Ascending aorta (tissue), 2 donors: Measurements from ENCODE around the gene PTPRO. TPM values are rescaled to one million over a fixed set of nuclear protein-coding genes. Genes with fewer than 3 reads are reported as not detected.

ENCODE experiments used
- DNase-seq, 2 donors: peaks; one replicate each; pipeline ENCODE4 v3.0.0-alpha.2; 2019; ENCODE audit warnings: low spot score in 2 of 2
- H3K27ac ChIP-seq, 2 donors: fragments of 200-600 bp; sonication (generic); one replicate each; pipeline ENCODE4 v1.5.1; 2016 to 2017; ENCODE audit warnings: mild to moderate bottlenecking in 1 of 2
- H3K27me3 ChIP-seq: fragments of 200-600 bp; sonication (generic); one replicate; pipeline ENCODE4 v1.5.1; 2017
- H3K36me3 ChIP-seq, 2 donors: fragments of 200-600 bp; sonication (generic); one replicate each; pipeline ENCODE4 v1.5.1; 2016
- H3K4me1 ChIP-seq, 2 donors: fragments of 200-600 bp; sonication (generic); one replicate each; pipeline ENCODE4 v1.5.1; 2016 to 2017; ENCODE audit warnings: mild to moderate bottlenecking in 1 of 2
- H3K4me3 ChIP-seq, 2 donors: fragments of 200-600 bp; sonication (generic); one replicate each; pipeline ENCODE4 v1.5.1; 2016 to 2017; ENCODE audit warnings: mild to moderate bottlenecking in 1 of 2
- H3K9me3 ChIP-seq, 2 donors: fragments of 200-600 bp; sonication (generic); one replicate each; pipeline ENCODE4 v1.5.1; 2016
- CTCF ChIP-seq, 3 experiments: fragments of 200-600 bp in 2 of 3; fragments of 450-650 bp in 1 of 3; sonication (generic) in 2 of 3; IDR thresholded peaks; one replicate each; pipeline ENCODE4 v1.5.1; 2016 to 2019; ENCODE audit warnings: antibody characterized with exemption in 3 of 3, mild to moderate bottlenecking in 1 of 3, moderate library complexity in 1 of 3
- intact Hi-C: fragments of 100-400 bp; cut with DNase I; formaldehyde crosslinking; loops from one replicate; pipeline ENCODE4 v1.15.1; 2023
- total RNA-seq: library from RNA; depleted of rRNA; stranded (reverse); fragments of >200 nt; gene quantifications from one replicate; pipeline ENCODE4 v1.1.0, GENCODE V29; 2016

The PTPRO gene
- total RNA-seq, 1 donor from 2014 or later, result 0.11 TPM

- Histone ChIP-seq H3K4me3 (no peak overlapping the region), H3K27me3 (no peaks in the 10 kb centered on the region), H3K27ac (no peak overlapping the region), H3K9me3 (no peaks in the 10 kb centered on the region), H3K36me3 (no peaks in the 10 kb centered on the region), H3K4me1 (no peaks in the 10 kb centered on the region)
- DNase-seq, result no peak
- no peak for TF ChIP-seq CTCF (IDR thresholded peaks at IDR 0.05)
- intact Hi-C loops, result no loop called here
These were observed 13.7 kb downstream of the PTPRO start for GRCh38 chr12:15335959-15336358.

GRCh38 chr12:15336768-15337553 is 14.7 kb downstream of the PTPRO start:
- H3K27ac ChIP-seq, result no peak overlapping the region
- H3K27me3 ChIP-seq, result no peaks in the 10 kb centered on the region
- intact Hi-C loops, result no loop called here
- no peak overlapping the region for H3K4me3 ChIP-seq
- no peak for TF ChIP-seq CTCF (IDR thresholded peaks at IDR 0.05)
- H3K4me1 ChIP-seq, result no peaks in the 10 kb centered on the region
- H3K9me3 ChIP-seq, result no peaks in the 10 kb centered on the region
- H3K36me3 ChIP-seq, result no peaks in the 10 kb centered on the region
- DNase-seq, result no peak

GRCh38 chr12:15341371-15341770 is 19.1 kb downstream of the PTPRO start:
- Histone ChIP-seq H3K27me3 (no peaks in the 10 kb centered on the region), H3K36me3 (no peaks in the 10 kb centered on the region), H3K4me3 (no peak overlapping the region), H3K27ac (no peak overlapping the region), H3K4me1 (no peaks in the 10 kb centered on the region), H3K9me3 (no peaks in the 10 kb centered on the region)
- intact Hi-C loops, result no loop called here
- TF ChIP-seq CTCF (IDR thresholded peaks at IDR 0.05), result no peak
- DNase-seq, result no peak

- Histone ChIP-seq H3K27ac (no peak overlapping the region), H3K4me3 (no peak overlapping the region), H3K27me3 (no peaks in the 10 kb centered on the region), H3K4me1 (no peaks in the 10 kb centered on the region), H3K36me3 (no peaks in the 10 kb centered on the region), H3K9me3 (no peaks in the 10 kb centered on the region)
- no peak for DNase-seq
- intact Hi-C loops, result no loop called here
- no peak for TF ChIP-seq CTCF (IDR thresholded peaks at IDR 0.05)
These were observed 22.3 kb downstream of the PTPRO start for GRCh38 chr12:15344561-15344960.

GRCh38 chr12:15346488-15346887 is 24.2 kb downstream of the PTPRO start:
- intact Hi-C loops, result no loop called here
- H3K27me3 ChIP-seq, result no peaks in the 10 kb centered on the region

More at GRCh38 chr12:15346488-15346887, 24.2 kb downstream of the PTPRO start:
- Histone ChIP-seq H3K9me3 (no peaks in the 10 kb centered on the region), H3K4me1 (peaks cover 0 to 4% of the 10 kb centered on the region in 2 donors), H3K27ac (no peak overlapping the region), H3K36me3 (no peaks in the 10 kb centered on the region), H3K4me3 (no peak overlapping the region)
- DNase-seq, result no peak
- TF ChIP-seq CTCF (IDR thresholded peaks at IDR 0.05), result no peak
